GM23338 (cell line): ENCODE data around the gene NRN1. TPM values are rescaled to one million over a fixed set of nuclear protein-coding genes. Genes with fewer than 3 reads are reported as not detected.

ENCODE experiments used
- ATAC-seq: fragments of 200-7000 bp; cut with Tn5 transposase; 3 replicates; pipeline ENCODE4 v1.9.1; 2020
- DNase-seq: peaks from one replicate; pipeline ENCODE4 v3.0.0-alpha.2; 2015; ENCODE audit warnings: low spot score
- H2AFZ ChIP-seq: fragments of 200-600 bp; sonication (generic); 2 replicates; pipeline ENCODE4 v1.8.0; 2016; ENCODE audit warnings: antibody characterized with exemption, mild to moderate bottlenecking, moderate library complexity
- H3F3A ChIP-seq: fragments of 200-600 bp; sonication (generic); replicated peaks from 2 replicates; pipeline ENCODE4 v1.8.0; 2017; ENCODE audit warnings: antibody characterized with exemption, mixed run types, low read depth
- H3K27ac ChIP-seq: fragments of 200-600 bp; sonication (generic); 2 replicates; pipeline ENCODE4 v1.6.1; 2016; ENCODE audit warnings: low read depth
- H3K27me3 ChIP-seq: fragments of 200-600 bp; sonication (generic); 2 replicates; pipeline ENCODE4 v1.8.0; 2016; ENCODE audit warnings: mild to moderate bottlenecking, mixed run types, moderate library complexity; ENCODE audit not compliant: insufficient read depth
- H3K36me3 ChIP-seq: fragments of 200-600 bp; sonication (generic); 2 replicates; pipeline ENCODE4 v1.8.0; 2016; ENCODE audit warnings: mild to moderate bottlenecking; ENCODE audit not compliant: insufficient read depth
- H3K4me1 ChIP-seq: fragments of 200-600 bp; sonication (generic); 2 replicates; pipeline ENCODE4 v1.8.0; 2016; ENCODE audit warnings: mild to moderate bottlenecking, moderate library complexity; ENCODE audit not compliant: insufficient read depth
- H3K4me2 ChIP-seq: fragments of 200-600 bp; sonication (generic); 2 replicates; pipeline ENCODE4 v1.7.1; 2017; ENCODE audit warnings: mixed run types
- H3K4me3 ChIP-seq: fragments of 200-600 bp; sonication (generic); 2 replicates; pipeline ENCODE4 v1.6.1; 2016; ENCODE audit warnings: mixed run types
- H3K79me2 ChIP-seq: fragments of 200-600 bp; sonication (generic); replicated peaks from 2 replicates; pipeline ENCODE4 v1.8.0; 2017; ENCODE audit warnings: mild to moderate bottlenecking; ENCODE audit not compliant: insufficient read depth
- H3K9me2 ChIP-seq: fragments of 200-600 bp; sonication (generic); 2 replicates; pipeline ENCODE4 v1.8.0; 2017; ENCODE audit not compliant: insufficient read depth
- H4K20me1 ChIP-seq: fragments of 200-600 bp; sonication (generic); replicated peaks from 2 replicates; pipeline ENCODE4 v1.8.0; 2017; ENCODE audit warnings: mild to moderate bottlenecking; ENCODE audit not compliant: insufficient read depth
- H3K27ac Mint-ChIP-seq: 2 replicates; pipeline ENCODE4 v1.8.0; 2020; ENCODE audit warnings: inconsistent platforms, mild to moderate bottlenecking, moderate library complexity, mixed read lengths
- H3K27me3 Mint-ChIP-seq: 3 replicates; pipeline ENCODE4 v1.8.0; 2022; ENCODE audit warnings: low read depth, mild to moderate bottlenecking, moderate library complexity, mixed read lengths, inconsistent platforms; ENCODE audit not compliant: insufficient read depth, poor library complexity
- H3K36me3 Mint-ChIP-seq: 3 replicates; pipeline ENCODE4 v1.8.0; 2021; ENCODE audit warnings: low read depth, mild to moderate bottlenecking, inconsistent platforms, moderate library complexity, mixed read lengths
- H3K4me1 Mint-ChIP-seq: 3 replicates; pipeline ENCODE4 v1.8.0; 2020; ENCODE audit warnings: mild to moderate bottlenecking, inconsistent platforms, mixed read lengths
- H3K4me3 Mint-ChIP-seq: 3 replicates; pipeline ENCODE4 v1.8.0; 2021; ENCODE audit warnings: moderate library complexity, mild to moderate bottlenecking, inconsistent platforms, mixed read lengths
- H3K9me3 Mint-ChIP-seq: 3 replicates; pipeline ENCODE4 v1.8.0; 2020; ENCODE audit warnings: moderate library complexity, mild to moderate bottlenecking, inconsistent platforms, mixed read lengths
- EZH2 ChIP-seq: fragments of 200-600 bp; sonication (generic); IDR thresholded peaks from one replicate; pipeline ENCODE4 v1.8.0; 2017; ENCODE audit warnings: antibody characterized with exemption, mild to moderate bottlenecking, low read depth; ENCODE audit not compliant: unreplicated experiment
- EZH2phosphoT487 ChIP-seq: fragments of 200-600 bp; sonication (generic); IDR thresholded peaks from one replicate; pipeline ENCODE4 v1.8.1; 2018; ENCODE audit warnings: antibody characterized with exemption; ENCODE audit not compliant: unreplicated experiment
- JUNB ChIP-seq: IDR thresholded peaks from one replicate; pipeline ENCODE4 v1.6.1; 2016; ENCODE audit warnings: antibody characterized with exemption; ENCODE audit not compliant: unreplicated experiment
- STAT1 ChIP-seq: IDR thresholded peaks from one replicate; pipeline ENCODE4 v1.6.1; 2016; ENCODE audit warnings: antibody characterized with exemption; ENCODE audit not compliant: unreplicated experiment
- ZNF114 ChIP-seq: fragments of 250-450 bp; sonication (Bioruptor Pico); IDR thresholded peaks from 2 replicates; pipeline ENCODE4 v1.5.0; 2020; ENCODE audit warnings: mild to moderate bottlenecking, moderate library complexity
- ZNF331 ChIP-seq: fragments of 250-450 bp; sonication (Bioruptor Pico); IDR thresholded peaks from 2 replicates; pipeline ENCODE4 v1.5.0; 2020; ENCODE audit warnings: low read depth, mild to moderate bottlenecking, moderate library complexity
- polyA plus RNA-seq: library from polyadenylated mRNA; unstranded; fragments of >200 nt; fragmentation: Nextera tagmentation; extraction: Ambion mirVana; gene quantifications from 2 replicates; pipeline ENCODE4 v1.2.1, GENCODE V29; 2016
- total RNA-seq: library from RNA; depleted of rRNA; stranded (reverse); fragments of >200 nt; shearing (Covaris generic); gene quantifications from 2 replicates; pipeline ENCODE4 v1.2.3, GENCODE V29; 2014
- TF ChIP-seq, protein P1 (sequence below): IDR thresholded peaks from one replicate; pipeline ENCODE4 v1.6.1; 2018; ENCODE audit warnings: antibody characterized with exemption; ENCODE audit not compliant: unreplicated experiment
- TF ChIP-seq, protein P2 (sequence below), 2 experiments: fragments of 200-600 bp in 1 of 2; sonication (generic) in 1 of 2; conservative IDR thresholded peaks; 2 replicates each; pipeline versions ENCODE4 v1.5.1 to v1.6.1; 2016 to 2017; ENCODE audit warnings: antibody characterized with exemption in 2 of 2, low read depth in 2 of 2, mild to moderate bottlenecking in 2 of 2, moderate library complexity in 1 of 2
- TF ChIP-seq, protein P3 (sequence below): IDR thresholded peaks from 2 replicates; pipeline ENCODE4 v1.6.1; 2016; ENCODE audit warnings: antibody characterized with exemption
- TF ChIP-seq, protein P4 (sequence below): fragments of 250-450 bp; sonication (Bioruptor Pico); IDR thresholded peaks from 2 replicates; pipeline ENCODE4 v1.5.0; 2020; ENCODE audit warnings: mild to moderate bottlenecking, moderate library complexity

The NRN1 gene
- total and polyA plus RNA-seq, 2 experiments from 2014 or later: 0.71 TPM; not detected in 1

DNA sequence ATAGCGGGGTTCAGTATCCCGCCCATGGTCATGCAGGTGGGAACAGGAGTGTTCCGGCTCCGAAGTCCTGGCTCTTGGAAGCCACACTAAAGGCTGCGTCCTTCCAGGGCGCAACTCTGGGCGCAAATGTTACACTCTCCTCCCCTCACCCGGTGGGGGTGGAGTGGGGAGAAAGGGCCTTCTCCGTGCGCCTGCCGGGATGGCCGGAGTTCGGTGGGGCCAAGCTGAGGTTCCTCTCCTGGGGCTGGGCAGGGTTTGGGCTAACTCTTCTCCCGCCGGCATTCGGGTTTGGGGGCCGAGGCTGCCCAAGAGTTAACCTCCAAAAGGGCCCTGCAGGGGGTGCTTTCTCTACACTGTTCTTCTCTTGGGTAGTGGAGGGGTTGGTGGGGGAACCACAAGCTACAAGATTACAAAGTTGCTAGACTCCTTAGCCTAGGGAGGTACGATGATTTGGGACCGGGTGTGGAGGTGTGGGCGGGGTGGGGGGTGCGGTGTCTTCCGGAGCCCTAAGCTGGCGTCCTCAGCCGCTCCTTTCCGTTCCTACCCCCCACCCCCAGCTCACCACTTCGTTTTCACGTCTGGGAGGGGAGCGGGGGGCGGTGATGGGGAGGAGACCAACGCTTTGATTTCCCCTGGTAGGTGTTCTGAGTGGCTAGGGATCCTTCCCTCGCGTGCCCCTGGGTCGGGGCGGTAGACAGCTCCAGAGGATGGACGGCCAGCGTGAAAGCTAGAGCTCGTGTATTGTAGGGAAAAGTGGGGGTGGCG is 12.3 kb downstream of the NRN1 start:
- peaks cover 4% of the 10 kb centered on the region for H3F3A ChIP-seq
- TF ChIP-seq EZH2 (peak; percentile 54), ZNF114 (CRISPR knock-in tag) (no peak), ZNF331 (CRISPR knock-in tag) (no peak), STAT1 (no peak), EZH2phosphoT487 (peak; percentile 49), JUNB (no peak)
- TF ChIP-seq, protein P1, sequence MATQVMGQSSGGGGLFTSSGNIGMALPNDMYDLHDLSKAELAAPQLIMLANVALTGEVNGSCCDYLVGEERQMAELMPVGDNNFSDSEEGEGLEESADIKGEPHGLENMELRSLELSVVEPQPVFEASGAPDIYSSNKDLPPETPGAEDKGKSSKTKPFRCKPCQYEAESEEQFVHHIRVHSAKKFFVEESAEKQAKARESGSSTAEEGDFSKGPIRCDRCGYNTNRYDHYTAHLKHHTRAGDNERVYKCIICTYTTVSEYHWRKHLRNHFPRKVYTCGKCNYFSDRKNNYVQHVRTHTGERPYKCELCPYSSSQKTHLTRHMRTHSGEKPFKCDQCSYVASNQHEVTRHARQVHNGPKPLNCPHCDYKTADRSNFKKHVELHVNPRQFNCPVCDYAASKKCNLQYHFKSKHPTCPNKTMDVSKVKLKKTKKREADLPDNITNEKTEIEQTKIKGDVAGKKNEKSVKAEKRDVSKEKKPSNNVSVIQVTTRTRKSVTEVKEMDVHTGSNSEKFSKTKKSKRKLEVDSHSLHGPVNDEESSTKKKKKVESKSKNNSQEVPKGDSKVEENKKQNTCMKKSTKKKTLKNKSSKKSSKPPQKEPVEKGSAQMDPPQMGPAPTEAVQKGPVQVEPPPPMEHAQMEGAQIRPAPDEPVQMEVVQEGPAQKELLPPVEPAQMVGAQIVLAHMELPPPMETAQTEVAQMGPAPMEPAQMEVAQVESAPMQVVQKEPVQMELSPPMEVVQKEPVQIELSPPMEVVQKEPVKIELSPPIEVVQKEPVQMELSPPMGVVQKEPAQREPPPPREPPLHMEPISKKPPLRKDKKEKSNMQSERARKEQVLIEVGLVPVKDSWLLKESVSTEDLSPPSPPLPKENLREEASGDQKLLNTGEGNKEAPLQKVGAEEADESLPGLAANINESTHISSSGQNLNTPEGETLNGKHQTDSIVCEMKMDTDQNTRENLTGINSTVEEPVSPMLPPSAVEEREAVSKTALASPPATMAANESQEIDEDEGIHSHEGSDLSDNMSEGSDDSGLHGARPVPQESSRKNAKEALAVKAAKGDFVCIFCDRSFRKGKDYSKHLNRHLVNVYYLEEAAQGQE: no peak
- TF ChIP-seq, protein P2, sequence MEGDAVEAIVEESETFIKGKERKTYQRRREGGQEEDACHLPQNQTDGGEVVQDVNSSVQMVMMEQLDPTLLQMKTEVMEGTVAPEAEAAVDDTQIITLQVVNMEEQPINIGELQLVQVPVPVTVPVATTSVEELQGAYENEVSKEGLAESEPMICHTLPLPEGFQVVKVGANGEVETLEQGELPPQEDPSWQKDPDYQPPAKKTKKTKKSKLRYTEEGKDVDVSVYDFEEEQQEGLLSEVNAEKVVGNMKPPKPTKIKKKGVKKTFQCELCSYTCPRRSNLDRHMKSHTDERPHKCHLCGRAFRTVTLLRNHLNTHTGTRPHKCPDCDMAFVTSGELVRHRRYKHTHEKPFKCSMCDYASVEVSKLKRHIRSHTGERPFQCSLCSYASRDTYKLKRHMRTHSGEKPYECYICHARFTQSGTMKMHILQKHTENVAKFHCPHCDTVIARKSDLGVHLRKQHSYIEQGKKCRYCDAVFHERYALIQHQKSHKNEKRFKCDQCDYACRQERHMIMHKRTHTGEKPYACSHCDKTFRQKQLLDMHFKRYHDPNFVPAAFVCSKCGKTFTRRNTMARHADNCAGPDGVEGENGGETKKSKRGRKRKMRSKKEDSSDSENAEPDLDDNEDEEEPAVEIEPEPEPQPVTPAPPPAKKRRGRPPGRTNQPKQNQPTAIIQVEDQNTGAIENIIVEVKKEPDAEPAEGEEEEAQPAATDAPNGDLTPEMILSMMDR (conservative IDR thresholded peaks at IDR 0.05; ENCODE audit: low read depth in 2 of 2): peak in 1 of 2 experiments; percentile 23; a peak in 2 of 4 replicates
- TF ChIP-seq, protein P3, sequence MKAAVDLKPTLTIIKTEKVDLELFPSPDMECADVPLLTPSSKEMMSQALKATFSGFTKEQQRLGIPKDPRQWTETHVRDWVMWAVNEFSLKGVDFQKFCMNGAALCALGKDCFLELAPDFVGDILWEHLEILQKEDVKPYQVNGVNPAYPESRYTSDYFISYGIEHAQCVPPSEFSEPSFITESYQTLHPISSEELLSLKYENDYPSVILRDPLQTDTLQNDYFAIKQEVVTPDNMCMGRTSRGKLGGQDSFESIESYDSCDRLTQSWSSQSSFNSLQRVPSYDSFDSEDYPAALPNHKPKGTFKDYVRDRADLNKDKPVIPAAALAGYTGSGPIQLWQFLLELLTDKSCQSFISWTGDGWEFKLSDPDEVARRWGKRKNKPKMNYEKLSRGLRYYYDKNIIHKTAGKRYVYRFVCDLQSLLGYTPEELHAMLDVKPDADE: no peak
- TF ChIP-seq, protein P4, sequence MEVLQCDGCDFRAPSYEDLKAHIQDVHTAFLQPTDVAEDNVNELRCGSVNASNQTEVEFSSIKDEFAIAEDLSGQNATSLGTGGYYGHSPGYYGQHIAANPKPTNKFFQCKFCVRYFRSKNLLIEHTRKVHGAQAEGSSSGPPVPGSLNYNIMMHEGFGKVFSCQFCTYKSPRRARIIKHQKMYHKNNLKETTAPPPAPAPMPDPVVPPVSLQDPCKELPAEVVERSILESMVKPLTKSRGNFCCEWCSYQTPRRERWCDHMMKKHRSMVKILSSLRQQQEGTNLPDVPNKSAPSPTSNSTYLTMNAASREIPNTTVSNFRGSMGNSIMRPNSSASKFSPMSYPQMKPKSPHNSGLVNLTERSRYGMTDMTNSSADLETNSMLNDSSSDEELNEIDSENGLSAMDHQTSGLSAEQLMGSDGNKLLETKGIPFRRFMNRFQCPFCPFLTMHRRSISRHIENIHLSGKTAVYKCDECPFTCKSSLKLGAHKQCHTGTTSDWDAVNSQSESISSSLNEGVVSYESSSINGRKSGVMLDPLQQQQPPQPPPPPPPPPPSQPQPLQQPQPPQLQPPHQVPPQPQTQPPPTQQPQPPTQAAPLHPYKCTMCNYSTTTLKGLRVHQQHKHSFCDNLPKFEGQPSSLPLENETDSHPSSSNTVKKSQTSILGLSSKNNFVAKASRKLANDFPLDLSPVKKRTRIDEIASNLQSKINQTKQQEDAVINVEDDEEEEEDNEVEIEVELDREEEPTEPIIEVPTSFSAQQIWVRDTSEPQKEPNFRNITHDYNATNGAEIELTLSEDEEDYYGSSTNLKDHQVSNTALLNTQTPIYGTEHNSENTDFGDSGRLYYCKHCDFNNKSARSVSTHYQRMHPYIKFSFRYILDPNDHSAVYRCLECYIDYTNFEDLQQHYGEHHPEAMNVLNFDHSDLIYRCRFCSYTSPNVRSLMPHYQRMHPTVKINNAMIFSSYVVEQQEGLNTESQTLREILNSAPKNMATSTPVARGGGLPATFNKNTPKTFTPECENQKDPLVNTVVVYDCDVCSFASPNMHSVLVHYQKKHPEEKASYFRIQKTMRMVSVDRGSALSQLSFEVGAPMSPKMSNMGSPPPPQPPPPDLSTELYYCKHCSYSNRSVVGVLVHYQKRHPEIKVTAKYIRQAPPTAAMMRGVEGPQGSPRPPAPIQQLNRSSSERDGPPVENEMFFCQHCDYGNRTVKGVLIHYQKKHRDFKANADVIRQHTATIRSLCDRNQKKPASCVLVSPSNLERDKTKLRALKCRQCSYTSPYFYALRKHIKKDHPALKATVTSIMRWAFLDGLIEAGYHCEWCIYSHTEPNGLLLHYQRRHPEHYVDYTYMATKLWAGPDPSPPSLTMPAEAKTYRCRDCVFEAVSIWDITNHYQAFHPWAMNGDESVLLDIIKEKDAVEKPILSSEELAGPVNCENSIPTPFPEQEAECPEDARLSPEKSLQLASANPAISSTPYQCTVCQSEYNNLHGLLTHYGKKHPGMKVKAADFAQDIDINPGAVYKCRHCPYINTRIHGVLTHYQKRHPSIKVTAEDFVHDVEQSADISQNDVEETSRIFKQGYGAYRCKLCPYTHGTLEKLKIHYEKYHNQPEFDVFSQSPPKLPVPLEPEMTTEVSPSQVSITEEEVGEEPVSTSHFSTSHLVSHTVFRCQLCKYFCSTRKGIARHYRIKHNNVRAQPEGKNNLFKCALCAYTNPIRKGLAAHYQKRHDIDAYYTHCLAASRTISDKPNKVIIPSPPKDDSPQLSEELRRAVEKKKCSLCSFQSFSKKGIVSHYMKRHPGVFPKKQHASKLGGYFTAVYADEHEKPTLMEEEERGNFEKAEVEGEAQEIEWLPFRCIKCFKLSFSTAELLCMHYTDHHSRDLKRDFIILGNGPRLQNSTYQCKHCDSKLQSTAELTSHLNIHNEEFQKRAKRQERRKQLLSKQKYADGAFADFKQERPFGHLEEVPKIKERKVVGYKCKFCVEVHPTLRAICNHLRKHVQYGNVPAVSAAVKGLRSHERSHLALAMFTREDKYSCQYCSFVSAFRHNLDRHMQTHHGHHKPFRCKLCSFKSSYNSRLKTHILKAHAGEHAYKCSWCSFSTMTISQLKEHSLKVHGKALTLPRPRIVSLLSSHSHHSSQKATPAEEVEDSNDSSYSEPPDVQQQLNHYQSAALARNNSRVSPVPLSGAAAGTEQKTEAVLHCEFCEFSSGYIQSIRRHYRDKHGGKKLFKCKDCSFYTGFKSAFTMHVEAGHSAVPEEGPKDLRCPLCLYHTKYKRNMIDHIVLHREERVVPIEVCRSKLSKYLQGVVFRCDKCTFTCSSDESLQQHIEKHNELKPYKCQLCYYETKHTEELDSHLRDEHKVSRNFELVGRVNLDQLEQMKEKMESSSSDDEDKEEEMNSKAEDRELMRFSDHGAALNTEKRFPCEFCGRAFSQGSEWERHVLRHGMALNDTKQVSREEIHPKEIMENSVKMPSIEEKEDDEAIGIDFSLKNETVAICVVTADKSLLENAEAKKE (CRISPR knock-in tag): no peak
- H3K4me1 ChIP-seq: peaks cover 46% of the 10 kb centered on the region
- H3K9me3 Mint-ChIP-seq: no peaks in the 10 kb centered on the region; the same call in 2 of the 3 replicates
- no peaks in the 10 kb centered on the region for H3K79me2 ChIP-seq
- peaks cover 95% of the 10 kb centered on the region for H3K27me3 ChIP-seq
- ATAC-seq (peak; percentile 15), DNase-seq (peak; percentile 70)
- no peaks in the 10 kb centered on the region; the same call in 2 of the 3 replicates for H3K36me3 Mint-ChIP-seq
- H3K27ac ChIP-seq: no peak overlapping the region
- H3K27ac Mint-ChIP-seq: no peak overlapping the region
- H3K9me2 ChIP-seq: no peaks in the 10 kb centered on the region
- H3K36me3 ChIP-seq: no peaks in the 10 kb centered on the region
- H3K4me2 ChIP-seq: peak overlapping the region; percentile 99
- peaks cover 9% of the 10 kb centered on the region for H4K20me1 ChIP-seq
- peak overlapping the region; percentile 76 for H2AFZ ChIP-seq
- peak overlapping the region; percentile 73 for H3K4me3 ChIP-seq
- peaks cover 85% of the 10 kb centered on the region for H3K27me3 Mint-ChIP-seq
- H3K4me1 Mint-ChIP-seq: peaks cover 47% of the 10 kb centered on the region
- peak overlapping the region; percentile 76 for H3K4me3 Mint-ChIP-seq
